Activated CD4-positive, alpha-beta memory T cell treated with anti-CD3 and anti-CD28 coated beads for 36 hours (primary cell): ENCODE results near the gene SEC14L5. TPM values are rescaled to one million over a fixed set of nuclear protein-coding genes. Genes with fewer than 3 reads are reported as not detected.

ENCODE experiments used
- CTCF ChIA-PET: fragments of 350-600 bp; sonication (Branson Sonifier 250); formaldehyde crosslinking; loops from one replicate; lab custom pipeline; 2021; ENCODE audit warnings: antibody characterized with exemption, inconsistent platforms; lab: Charles Lee
- POLR2A ChIA-PET: fragments of 350-600 bp; sonication (Branson Sonifier 250); formaldehyde crosslinking; loops from one replicate; lab custom pipeline; 2021; ENCODE audit warnings: antibody characterized with exemption; lab: Charles Lee
- DNase-seq: peaks from one replicate; pipeline ENCODE4 v3.0.0-alpha.2; 2020
- H3K27ac Mint-ChIP-seq: one replicate; pipeline ENCODE4 v1.8.0; 2021; ENCODE audit warnings: mixed read lengths
- H3K27me3 Mint-ChIP-seq: one replicate; pipeline ENCODE4 v1.8.0; 2021; ENCODE audit warnings: mixed read lengths
- H3K36me3 Mint-ChIP-seq: one replicate; pipeline ENCODE4 v1.8.0; 2021; ENCODE audit warnings: mixed read lengths
- H3K4me1 Mint-ChIP-seq: one replicate; pipeline ENCODE4 v1.8.0; 2021; ENCODE audit warnings: low read depth, mixed read lengths
- H3K4me3 Mint-ChIP-seq: one replicate; pipeline ENCODE4 v1.8.0; 2021; ENCODE audit warnings: mild to moderate bottlenecking, mixed read lengths
- H3K9me3 Mint-ChIP-seq: one replicate; pipeline ENCODE4 v1.8.0; 2021; ENCODE audit warnings: mixed read lengths
- intact Hi-C: fragments of 100-400 bp; cut with micrococcal nuclease; formaldehyde crosslinking; loops from one replicate; pipeline ENCODE4 v1.15.1; 2023
- total RNA-seq, 2 experiments: library from RNA; stranded (reverse); gene quantifications; one replicate each; pipeline ENCODE4 v1.2.3, GENCODE V29; 2021

The SEC14L5 gene
- total RNA-seq, 2 experiments from 2014 or later: 0.07 TPM; not detected in 1

DNA sequence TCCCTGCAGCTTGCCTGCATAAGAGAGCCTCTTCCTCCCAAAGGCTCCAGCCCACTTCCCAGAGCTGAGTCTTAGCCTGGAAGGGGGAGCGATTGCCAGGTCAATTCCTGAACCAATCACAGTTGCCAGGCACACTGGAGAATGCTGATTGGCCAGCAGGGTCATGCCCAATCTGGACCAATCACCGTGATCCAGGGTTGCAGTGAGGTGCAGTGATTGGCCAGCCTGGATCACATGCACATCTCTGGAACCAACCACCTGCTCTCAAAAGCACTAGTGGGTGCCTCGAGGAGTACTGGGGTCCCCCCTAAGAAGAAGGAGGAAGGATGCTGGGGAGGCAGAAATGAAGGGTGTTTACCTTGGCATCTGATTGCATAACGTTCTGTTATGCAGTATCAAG lies 57.2 kb downstream of the SEC14L5 start:
- H3K4me1 Mint-ChIP-seq: no peaks in the 10 kb centered on the region
- intact Hi-C loops: no loop called here
- peaks cover 2% of the 10 kb centered on the region for H3K27me3 Mint-ChIP-seq
- H3K36me3 Mint-ChIP-seq: no peaks in the 10 kb centered on the region
- H3K27ac Mint-ChIP-seq: no peak overlapping the region
- CTCF ChIA-PET: no interaction called here
- POLR2A ChIA-PET: no interaction called here
- H3K4me3 Mint-ChIP-seq: no peak overlapping the region
- no peak for DNase-seq
- H3K9me3 Mint-ChIP-seq: no peaks in the 10 kb centered on the region

GRCh38 chr16:5015887-5016286 lies 57.8 kb downstream of the SEC14L5 start:
- no peak for DNase-seq
- POLR2A ChIA-PET: no interaction called here
- H3K27ac Mint-ChIP-seq: no peak overlapping the region
- no peak overlapping the region for H3K4me3 Mint-ChIP-seq
- no peaks in the 10 kb centered on the region for H3K36me3 Mint-ChIP-seq
- no peaks in the 10 kb centered on the region for H3K9me3 Mint-ChIP-seq
- intact Hi-C loops: no loop called here
- no peaks in the 10 kb centered on the region for H3K4me1 Mint-ChIP-seq
- CTCF ChIA-PET: no interaction called here
- H3K27me3 Mint-ChIP-seq: peaks cover 2% of the 10 kb centered on the region

DNA sequence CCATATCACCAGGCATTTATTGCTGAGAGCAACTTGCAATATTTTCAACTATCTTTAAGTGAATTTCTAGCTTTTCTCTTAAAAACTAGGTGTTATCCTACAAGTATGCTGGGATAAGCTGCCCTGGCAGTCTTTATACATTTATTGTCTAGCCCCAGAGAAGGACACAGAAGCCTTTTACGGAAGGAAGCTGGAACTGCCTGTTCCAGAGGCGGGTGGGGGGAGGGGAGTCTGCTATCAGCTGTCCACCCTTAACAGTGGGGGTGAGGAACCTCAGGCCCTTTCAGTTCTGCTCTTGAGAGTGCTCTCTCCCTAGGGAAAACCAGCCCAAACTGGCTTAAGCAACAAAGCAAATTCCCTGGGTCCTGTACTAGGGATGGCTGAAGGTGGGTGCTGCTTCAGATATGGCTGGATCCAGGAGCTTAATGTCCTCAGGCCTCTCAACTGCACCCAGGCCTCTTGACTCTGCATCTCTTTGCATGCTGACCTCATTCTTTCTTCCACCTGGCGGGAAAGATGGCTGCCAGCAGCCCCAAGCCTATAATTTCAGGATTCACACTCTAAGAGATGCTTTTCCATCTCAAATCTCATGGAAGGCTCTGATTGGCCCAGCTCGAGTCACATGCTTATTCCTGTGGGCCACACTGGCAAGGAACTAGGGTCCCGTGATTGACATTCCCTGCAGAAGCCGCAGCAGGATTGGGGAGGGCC lies 59.0 kb downstream of the SEC14L5 start:
- Mint-ChIP-seq H3K4me3 (no peak overlapping the region), H3K9me3 (no peaks in the 10 kb centered on the region), H3K4me1 (no peaks in the 10 kb centered on the region), H3K36me3 (no peaks in the 10 kb centered on the region), H3K27ac (no peak overlapping the region), H3K27me3 (no peaks in the 10 kb centered on the region)
- intact Hi-C loops: no loop called here
- no peak for DNase-seq
- ChIA-PET CTCF (no interaction called here), POLR2A (no interaction called here)

DNA sequence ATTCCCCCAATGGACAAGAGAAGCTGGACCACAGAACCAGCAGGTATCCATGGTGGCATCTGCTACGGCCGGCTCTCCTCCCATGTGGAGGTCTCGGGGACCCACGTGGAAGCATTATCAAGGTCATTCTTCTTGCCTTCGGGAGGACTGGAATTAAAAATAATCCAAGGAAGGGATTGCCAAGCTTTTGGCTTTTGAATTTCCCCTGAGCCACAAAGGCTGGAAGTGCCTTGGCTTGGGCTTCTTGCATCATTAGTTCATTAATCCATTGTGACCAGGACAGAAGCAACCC lies 59.5 kb downstream of the SEC14L5 start:
- CTCF ChIA-PET: interaction anchor here (0.6 kb wide), 1 partner anchor 169 kb away, joined by 3 read pairs; no protein-coding TSS in a partner anchor
- no peaks in the 10 kb centered on the region for H3K9me3 Mint-ChIP-seq
- H3K27me3 Mint-ChIP-seq: no peaks in the 10 kb centered on the region
- no peaks in the 10 kb centered on the region for H3K4me1 Mint-ChIP-seq
- no peak overlapping the region for H3K4me3 Mint-ChIP-seq
- intact Hi-C loops: no loop called here
- POLR2A ChIA-PET: no interaction called here
- no peak for DNase-seq
- no peaks in the 10 kb centered on the region for H3K36me3 Mint-ChIP-seq
- no peak overlapping the region for H3K27ac Mint-ChIP-seq

- ChIA-PET POLR2A (no interaction called here), CTCF (no interaction called here)
- no peak for DNase-seq
- no peaks in the 10 kb centered on the region for H3K4me1 Mint-ChIP-seq
- H3K9me3 Mint-ChIP-seq: no peaks in the 10 kb centered on the region
- H3K27me3 Mint-ChIP-seq: no peaks in the 10 kb centered on the region
- H3K27ac Mint-ChIP-seq: no peak overlapping the region
- intact Hi-C loops: no loop called here
- H3K36me3 Mint-ChIP-seq: no peaks in the 10 kb centered on the region
- no peak overlapping the region for H3K4me3 Mint-ChIP-seq
These were observed 60.7 kb downstream of the SEC14L5 start for GRCh38 chr16:5018793-5019192.

GRCh38 chr16:5019775-5020174 lies 61.6 kb downstream of the SEC14L5 start:
- ChIA-PET CTCF (no interaction called here), POLR2A (no interaction called here)
- Mint-ChIP-seq H3K36me3 (no peaks in the 10 kb centered on the region), H3K27ac (no peak overlapping the region), H3K4me3 (no peak overlapping the region), H3K4me1 (no peaks in the 10 kb centered on the region), H3K9me3 (no peaks in the 10 kb centered on the region), H3K27me3 (no peaks in the 10 kb centered on the region)
- no peak for DNase-seq
- intact Hi-C loops: no loop called here

DNA sequence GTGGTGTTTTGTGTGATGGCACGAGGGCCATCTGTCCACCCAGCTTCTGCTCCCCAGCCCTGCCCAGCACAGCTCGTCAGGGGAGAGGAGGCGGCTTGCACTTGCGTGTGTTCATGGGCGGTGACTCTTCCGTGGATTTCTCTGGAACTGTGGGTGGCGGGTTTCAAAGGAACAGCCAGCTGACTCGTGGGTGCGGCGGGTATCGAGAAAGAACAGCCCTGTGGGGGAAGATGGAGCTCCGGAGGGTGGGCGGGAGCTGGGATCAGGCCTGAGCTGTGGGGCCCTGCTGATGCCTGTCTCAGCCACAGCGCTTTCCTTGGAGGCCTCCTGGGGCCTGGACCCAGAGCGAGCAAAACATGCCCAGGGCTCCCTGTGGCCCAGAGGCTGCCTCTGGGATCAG lies 62.4 kb downstream of the SEC14L5 start:
- ChIA-PET CTCF (interaction anchor here (0.6 kb wide), 1 partner anchor 304 kb away, joined by 3 read pairs; no protein-coding TSS in a partner anchor), POLR2A (no interaction called here)
- Mint-ChIP-seq H3K4me1 (no peaks in the 10 kb centered on the region), H3K4me3 (no peak overlapping the region), H3K27me3 (no peaks in the 10 kb centered on the region), H3K27ac (no peak overlapping the region), H3K9me3 (no peaks in the 10 kb centered on the region), H3K36me3 (no peaks in the 10 kb centered on the region)
- no peak for DNase-seq
- intact Hi-C loops: no loop called here

DNA sequence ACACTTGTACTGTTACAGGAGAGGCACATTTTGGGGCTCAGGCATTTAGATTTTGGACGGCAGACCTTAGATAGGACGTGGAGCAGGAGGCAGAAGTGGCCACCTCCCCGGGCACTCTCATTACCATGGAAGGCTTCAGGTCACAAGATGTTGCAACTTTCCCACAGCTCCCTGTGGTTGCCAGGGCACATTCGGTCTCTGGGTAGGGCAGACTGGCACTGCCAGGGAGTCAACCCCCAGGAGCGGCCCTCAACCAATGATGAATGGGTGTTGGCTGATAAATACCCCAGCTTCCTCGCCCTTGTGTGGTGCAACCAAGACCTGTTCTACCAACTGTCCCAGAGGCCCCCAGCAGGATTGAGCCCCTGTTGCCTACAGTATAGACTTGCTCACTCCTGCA lies 64.4 kb downstream of the SEC14L5 start:
- POLR2A ChIA-PET: no interaction called here
- H3K4me1 Mint-ChIP-seq: no peaks in the 10 kb centered on the region
- H3K27me3 Mint-ChIP-seq: no peaks in the 10 kb centered on the region
- H3K4me3 Mint-ChIP-seq: no peak overlapping the region
- no peak for DNase-seq
- no peaks in the 10 kb centered on the region for H3K9me3 Mint-ChIP-seq
- intact Hi-C loops: no loop called here
- H3K27ac Mint-ChIP-seq: no peak overlapping the region
- CTCF ChIA-PET: no interaction called here
- H3K36me3 Mint-ChIP-seq: no peaks in the 10 kb centered on the region

DNA sequence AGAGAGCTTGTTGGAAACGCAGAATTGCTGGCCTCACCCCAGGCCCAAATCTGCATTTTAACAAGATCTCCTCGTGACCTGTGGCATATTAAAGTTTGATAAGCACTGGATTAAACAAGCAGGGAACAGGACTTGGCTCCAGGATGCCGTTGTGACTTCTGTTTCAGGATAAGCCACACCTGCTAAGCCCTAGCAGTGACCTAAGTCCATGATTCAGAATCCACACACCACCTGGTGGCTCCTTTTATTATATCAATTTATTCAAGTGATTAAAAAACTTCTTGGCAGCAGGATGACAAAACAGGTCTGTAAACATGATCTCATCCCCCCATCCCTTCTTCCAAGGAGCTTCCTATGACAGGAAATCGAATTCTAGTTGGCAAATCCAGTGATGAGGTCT lies 66.5 kb downstream of the SEC14L5 start:
- Mint-ChIP-seq H3K27ac (no peak overlapping the region), H3K4me1 (no peaks in the 10 kb centered on the region), H3K27me3 (no peaks in the 10 kb centered on the region), H3K9me3 (no peaks in the 10 kb centered on the region), H3K36me3 (no peaks in the 10 kb centered on the region), H3K4me3 (no peak overlapping the region)
- DNase-seq: no peak
- CTCF ChIA-PET: interaction anchor here (1.0 kb wide), 1 partner anchor 10 kb away, joined by 3 read pairs; no protein-coding TSS in a partner anchor
- POLR2A ChIA-PET: no interaction called here
- intact Hi-C loops: no loop called here

GRCh38 chr16:5025171-5025632 lies 67.1 kb downstream of the SEC14L5 start:
- H3K4me1 Mint-ChIP-seq: no peaks in the 10 kb centered on the region
- DNase-seq: no peak
- no peaks in the 10 kb centered on the region for H3K9me3 Mint-ChIP-seq
- intact Hi-C loops: no loop called here
- no peaks in the 10 kb centered on the region for H3K27me3 Mint-ChIP-seq
- H3K4me3 Mint-ChIP-seq: no peak overlapping the region
- no peaks in the 10 kb centered on the region for H3K36me3 Mint-ChIP-seq
- H3K27ac Mint-ChIP-seq: no peak overlapping the region
- POLR2A ChIA-PET: no interaction called here
- CTCF ChIA-PET: no interaction called here

GRCh38 chr16:5026664-5027063 lies 68.5 kb downstream of the SEC14L5 start:
- H3K4me3 Mint-ChIP-seq: no peak overlapping the region
- CTCF ChIA-PET: no interaction called here
- H3K9me3 Mint-ChIP-seq: no peaks in the 10 kb centered on the region
- no peaks in the 10 kb centered on the region for H3K4me1 Mint-ChIP-seq
- H3K36me3 Mint-ChIP-seq: peaks cover 3% of the 10 kb centered on the region
- no peak overlapping the region for H3K27ac Mint-ChIP-seq
- intact Hi-C loops: no loop called here
- no peak for DNase-seq
- H3K27me3 Mint-ChIP-seq: no peaks in the 10 kb centered on the region
- POLR2A ChIA-PET: no interaction called here

GRCh38 chr16:5027086-5027485 lies 69.0 kb downstream of the SEC14L5 start:
- Mint-ChIP-seq H3K27ac (no peak overlapping the region), H3K4me3 (no peak overlapping the region), H3K4me1 (peaks cover 3% of the 10 kb centered on the region), H3K9me3 (no peaks in the 10 kb centered on the region), H3K36me3 (peaks cover 3% of the 10 kb centered on the region), H3K27me3 (no peaks in the 10 kb centered on the region)
- POLR2A ChIA-PET: no interaction called here
- no peak for DNase-seq
- CTCF ChIA-PET: no interaction called here
- intact Hi-C loops: no loop called here

- intact Hi-C loops: no loop called here
- Mint-ChIP-seq H3K9me3 (no peaks in the 10 kb centered on the region), H3K27ac (no peak overlapping the region), H3K36me3 (peaks cover 3% of the 10 kb centered on the region), H3K27me3 (no peaks in the 10 kb centered on the region), H3K4me1 (peaks cover 6% of the 10 kb centered on the region), H3K4me3 (no peak overlapping the region)
- CTCF ChIA-PET: no interaction called here
- DNase-seq: no peak
- POLR2A ChIA-PET: no interaction called here
These were observed 69.6 kb downstream of the SEC14L5 start for GRCh38 chr16:5027575-5028235.
